ENCODE data around the gene FLOT1.

FLOT1 gene

GRCh38 chr6:30769853-30770524 lies 27.5 kb upstream of the FLOT1 start:
- TF ChIP-seq TARDBP (IDR thresholded peaks at IDR 0.05): no peak
- TF ChIP-seq SUZ12 (IDR thresholded peaks at IDR 0.05): no peak
- TF ChIP-seq NFRKB (IDR thresholded peaks at IDR 0.05): no peak
- no peak for TF ChIP-seq LEF1 (IDR thresholded peaks at IDR 0.05; ENCODE audit: borderline replicate concordance)
- no peak for TF ChIP-seq PKNOX1 (IDR thresholded peaks at IDR 0.05)
- no peak for TF ChIP-seq SP1 (IDR thresholded peaks at IDR 0.05)
- no peak for TF ChIP-seq HDGF (IDR thresholded peaks at IDR 0.05; ENCODE audit: borderline replicate concordance)
- no peak for TF ChIP-seq FOXM1 (IDR thresholded peaks at IDR 0.05; ENCODE audit: borderline replicate concordance)
- no peak for TF ChIP-seq FOXA1 (IDR thresholded peaks at IDR 0.05)
- no peak for TF ChIP-seq CTBP1 (IDR thresholded peaks at IDR 0.05; ENCODE audit: borderline replicate concordance)
- TF ChIP-seq L3MBTL2 (conservative IDR thresholded peaks at IDR 0.05): no peak
- TF ChIP-seq ELF4 (IDR thresholded peaks at IDR 0.05): no peak
- no peak for TF ChIP-seq ARNT (IDR thresholded peaks at IDR 0.05)
- TF ChIP-seq ZNF384 (IDR thresholded peaks at IDR 0.05): no peak
- TF ChIP-seq FOXK2 (IDR thresholded peaks at IDR 0.05): no peak
- TF ChIP-seq BHLHE40 (IDR thresholded peaks at IDR 0.05; ENCODE audit: borderline replicate concordance): no peak
- no peak for DNase-seq (ENCODE audit: extremely low spot score)
- CTCF ChIA-PET: interaction anchor here (0.6 to 1.7 kb wide), 3 partner anchors 48 to 175 kb away, joined by 3 to 7 read pairs (median 3); no protein-coding TSS in a partner anchor
- POLR2A ChIA-PET: interaction anchor here (0.8 to 2.7 kb wide), 6 partner anchors 9 to 53 kb away, joined by 3 to 12 read pairs (median 6); partner anchors contain the start of genes IER3 and MDC1

- TF ChIP-seq SUZ12 (IDR thresholded peaks at IDR 0.05) (no peak), LEF1 (IDR thresholded peaks at IDR 0.05; ENCODE audit: borderline replicate concordance) (no peak), ELF4 (IDR thresholded peaks at IDR 0.05) (no peak), L3MBTL2 (conservative IDR thresholded peaks at IDR 0.05) (no peak), HDGF (IDR thresholded peaks at IDR 0.05; ENCODE audit: borderline replicate concordance) (no peak), ARNT (IDR thresholded peaks at IDR 0.05) (no peak), SP1 (IDR thresholded peaks at IDR 0.05) (no peak), NFRKB (IDR thresholded peaks at IDR 0.05) (no peak), ZNF384 (IDR thresholded peaks at IDR 0.05) (no peak), BHLHE40 (IDR thresholded peaks at IDR 0.05; ENCODE audit: borderline replicate concordance) (no peak), TARDBP (IDR thresholded peaks at IDR 0.05) (no peak), FOXM1 (IDR thresholded peaks at IDR 0.05; ENCODE audit: borderline replicate concordance) (no peak), CTBP1 (IDR thresholded peaks at IDR 0.05; ENCODE audit: borderline replicate concordance) (no peak), PKNOX1 (IDR thresholded peaks at IDR 0.05) (no peak), FOXK2 (IDR thresholded peaks at IDR 0.05) (no peak), FOXA1 (IDR thresholded peaks at IDR 0.05) (no peak)
These were observed 26.8 kb upstream of the FLOT1 start for GRCh38 chr6:30769088-30769852.

GRCh38 chr6:30768634-30769087 lies 26.2 kb upstream of the FLOT1 start:
- TF ChIP-seq CTBP1 (IDR thresholded peaks at IDR 0.05; ENCODE audit: borderline replicate concordance) (no peak), PKNOX1 (IDR thresholded peaks at IDR 0.05) (no peak), L3MBTL2 (conservative IDR thresholded peaks at IDR 0.05) (no peak), ZNF384 (IDR thresholded peaks at IDR 0.05) (no peak), ARNT (IDR thresholded peaks at IDR 0.05) (no peak), NFRKB (IDR thresholded peaks at IDR 0.05) (no peak), BHLHE40 (IDR thresholded peaks at IDR 0.05; ENCODE audit: borderline replicate concordance) (no peak), TARDBP (IDR thresholded peaks at IDR 0.05) (no peak), FOXK2 (IDR thresholded peaks at IDR 0.05) (no peak), LEF1 (IDR thresholded peaks at IDR 0.05; ENCODE audit: borderline replicate concordance) (no peak), SP1 (IDR thresholded peaks at IDR 0.05) (no peak), HDGF (IDR thresholded peaks at IDR 0.05; ENCODE audit: borderline replicate concordance) (no peak), FOXM1 (IDR thresholded peaks at IDR 0.05; ENCODE audit: borderline replicate concordance) (no peak), FOXA1 (IDR thresholded peaks at IDR 0.05) (no peak), ELF4 (IDR thresholded peaks at IDR 0.05) (no peak)
- POLR2A ChIA-PET: interaction anchor here (0.8 to 2.7 kb wide), 7 partner anchors 9 to 69 kb away, joined by 3 to 12 read pairs (median 3); partner anchors contain the start of gene IER3
- CTCF ChIA-PET: interaction anchor here (0.8 to 1.7 kb wide), 5 partner anchors 10 to 319 kb away, joined by 3 to 7 read pairs (median 3); no protein-coding TSS in a partner anchor
- DNase-seq (ENCODE audit: extremely low spot score): no peak

More at GRCh38 chr6:30769088-30769852, 26.8 kb upstream of the FLOT1 start:
- ChIA-PET POLR2A (interaction anchor here (0.8 to 2.7 kb wide), 9 partner anchors 8 to 68 kb away, joined by 3 to 12 read pairs (median 3); partner anchors contain the start of genes IER3 and MDC1), CTCF (interaction anchor here (1.3 to 1.7 kb wide), 4 partner anchors 17 to 318 kb away, joined by 3 to 7 read pairs (median 4); no protein-coding TSS in a partner anchor)
- DNase-seq (ENCODE audit: extremely low spot score): peak; percentile 40

- ChIA-PET POLR2A (interaction anchor here (1.7 kb wide), 1 partner anchor 12 kb away, joined by 6 read pairs; no protein-coding TSS in a partner anchor), CTCF (interaction anchor here (0.8 to 1.5 kb wide), 2 partner anchors 11 to 319 kb away, joined by 3 to 4 read pairs; no protein-coding TSS in a partner anchor)
- no peak for TF ChIP-seq FOXA1 (IDR thresholded peaks at IDR 0.05)
- no peak for TF ChIP-seq PKNOX1 (IDR thresholded peaks at IDR 0.05)
- TF ChIP-seq ZNF384 (IDR thresholded peaks at IDR 0.05): no peak
- TF ChIP-seq CTBP1 (IDR thresholded peaks at IDR 0.05; ENCODE audit: borderline replicate concordance): no peak
- TF ChIP-seq L3MBTL2 (conservative IDR thresholded peaks at IDR 0.05): no peak
- no peak for TF ChIP-seq TARDBP (IDR thresholded peaks at IDR 0.05)
- TF ChIP-seq FOXM1 (IDR thresholded peaks at IDR 0.05; ENCODE audit: borderline replicate concordance): no peak
- no peak for TF ChIP-seq NFRKB (IDR thresholded peaks at IDR 0.05)
- TF ChIP-seq SUZ12 (IDR thresholded peaks at IDR 0.05): no peak
- TF ChIP-seq FOXK2 (IDR thresholded peaks at IDR 0.05): no peak
- TF ChIP-seq SP1 (IDR thresholded peaks at IDR 0.05): no peak
- TF ChIP-seq BHLHE40 (IDR thresholded peaks at IDR 0.05; ENCODE audit: borderline replicate concordance): no peak
- TF ChIP-seq LEF1 (IDR thresholded peaks at IDR 0.05; ENCODE audit: borderline replicate concordance): no peak
- TF ChIP-seq ARNT (IDR thresholded peaks at IDR 0.05): no peak
- no peak for TF ChIP-seq ELF4 (IDR thresholded peaks at IDR 0.05)
- no peak for TF ChIP-seq HDGF (IDR thresholded peaks at IDR 0.05; ENCODE audit: borderline replicate concordance)
- no peak for DNase-seq (ENCODE audit: extremely low spot score)
These were observed 25.4 kb upstream of the FLOT1 start for GRCh38 chr6:30767944-30768301.

Data from HEK293T (cell line).